D721Med (cell line): ENCODE measurements around the gene AGTR1.

ENCODE experiments used
- DNase-seq: peaks from one replicate; pipeline ENCODE4 v3.0.0; 2011; ENCODE audit warnings: low spot score; ENCODE audit not compliant: insufficient read length
- FAIRE-seq: peaks from 2 replicates; lab custom pipeline; 2011; peaks lifted over from hg19 to GRCh38; lab: Jason Lieb, UNC
- CTCF ChIP-seq: IDR thresholded peaks from 2 replicates; pipeline ENCODE4 v1.5.1; 2012; ENCODE audit warnings: mild to moderate bottlenecking, control low read depth; ENCODE audit not compliant: insufficient read depth; ENCODE audit errors: missing control alignments

AGTR1 gene

DNA sequence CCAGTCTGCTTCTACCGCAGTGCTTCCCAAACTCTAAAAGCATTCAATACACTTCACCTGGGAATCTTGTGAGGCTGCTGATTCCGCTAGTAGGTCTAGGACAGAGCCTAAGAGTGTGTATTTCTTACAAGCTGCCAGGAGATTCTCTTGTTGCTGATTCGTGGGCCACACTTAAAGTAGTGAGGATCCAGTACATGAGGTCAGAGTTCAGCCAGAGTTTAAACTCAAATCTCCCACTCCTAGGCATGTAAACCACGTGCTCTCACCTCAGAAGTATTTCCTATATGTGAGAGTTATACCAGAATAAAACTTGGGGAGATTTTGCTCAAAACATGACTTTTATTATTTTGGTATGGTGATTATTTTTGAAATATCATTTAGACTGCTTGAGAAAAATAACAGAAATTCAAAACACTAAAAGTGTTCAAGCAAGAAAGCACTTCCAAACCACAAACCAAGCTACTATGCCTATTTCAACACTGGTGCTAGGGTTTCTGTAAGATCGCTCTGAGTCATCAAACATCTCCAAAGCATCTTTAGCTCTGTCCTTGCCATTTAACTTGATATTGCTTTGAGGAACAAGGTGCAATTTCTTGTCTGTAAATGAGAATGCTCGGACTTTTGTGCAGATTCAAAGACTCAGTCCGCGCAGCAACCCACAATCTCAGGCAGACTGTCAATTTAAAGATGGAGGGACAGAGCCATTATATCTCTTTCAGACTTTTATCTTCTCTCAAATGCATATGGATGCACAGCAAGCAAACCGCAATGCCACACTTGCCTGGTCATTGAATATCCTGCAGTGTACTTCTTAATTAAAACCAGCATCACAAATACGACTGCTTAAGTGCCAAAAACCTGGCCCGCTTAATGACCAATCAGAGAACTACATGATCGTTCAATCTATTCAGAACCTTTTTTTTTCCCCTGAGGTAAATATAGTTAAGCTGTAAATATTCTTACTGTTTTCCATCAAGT is 59.8 kb downstream of the AGTR1 start:
- no peak for TF ChIP-seq CTCF
- FAIRE-seq = no peak
- DNase-seq = no peak

GRCh38 chr3:148758303-148758884 is 60.7 kb downstream of the AGTR1 start:
- no peak for DNase-seq
- FAIRE-seq = peak; percentile 46
- no peak for TF ChIP-seq CTCF

- TF ChIP-seq CTCF = no peak
- DNase-seq = no peak
- peak; percentile 83 for FAIRE-seq
These were observed 61.7 kb downstream of the AGTR1 start for GRCh38 chr3:148759430-148759829.

GRCh38 chr3:148763156-148763680 is 65.5 kb downstream of the AGTR1 start:
- DNase-seq (no peak), FAIRE-seq (no peak)
- TF ChIP-seq CTCF = no peak

- DNase-seq (no peak), FAIRE-seq (no peak)
- no peak for TF ChIP-seq CTCF
These were observed 66.6 kb downstream of the AGTR1 start for GRCh38 chr3:148763986-148764935.

GRCh38 chr3:148772361-148772760 is 74.7 kb downstream of the AGTR1 start:
- TF ChIP-seq CTCF = no peak
- DNase-seq = no peak
- no peak for FAIRE-seq
